Measurements from ENCODE around the gene LRRFIP2.
"Not testable (repeated sequence)": the region's sequence is repeated elsewhere in the genome, so short reads cannot be mapped to it uniquely, and the experiment has no call there.

Gene LRRFIP2, protein sequence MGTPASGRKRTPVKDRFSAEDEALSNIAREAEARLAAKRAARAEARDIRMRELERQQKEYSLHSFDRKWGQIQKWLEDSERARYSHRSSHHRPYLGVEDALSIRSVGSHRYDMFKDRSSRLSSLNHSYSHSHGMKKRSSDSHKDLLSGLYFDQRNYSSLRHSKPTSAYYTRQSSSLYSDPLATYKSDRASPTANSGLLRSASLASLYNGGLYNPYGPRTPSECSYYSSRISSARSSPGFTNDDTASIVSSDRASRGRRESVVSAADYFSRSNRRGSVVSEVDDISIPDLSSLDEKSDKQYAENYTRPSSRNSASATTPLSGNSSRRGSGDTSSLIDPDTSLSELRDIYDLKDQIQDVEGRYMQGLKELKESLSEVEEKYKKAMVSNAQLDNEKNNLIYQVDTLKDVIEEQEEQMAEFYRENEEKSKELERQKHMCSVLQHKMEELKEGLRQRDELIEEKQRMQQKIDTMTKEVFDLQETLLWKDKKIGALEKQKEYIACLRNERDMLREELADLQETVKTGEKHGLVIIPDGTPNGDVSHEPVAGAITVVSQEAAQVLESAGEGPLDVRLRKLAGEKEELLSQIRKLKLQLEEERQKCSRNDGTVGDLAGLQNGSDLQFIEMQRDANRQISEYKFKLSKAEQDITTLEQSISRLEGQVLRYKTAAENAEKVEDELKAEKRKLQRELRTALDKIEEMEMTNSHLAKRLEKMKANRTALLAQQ

DNA sequence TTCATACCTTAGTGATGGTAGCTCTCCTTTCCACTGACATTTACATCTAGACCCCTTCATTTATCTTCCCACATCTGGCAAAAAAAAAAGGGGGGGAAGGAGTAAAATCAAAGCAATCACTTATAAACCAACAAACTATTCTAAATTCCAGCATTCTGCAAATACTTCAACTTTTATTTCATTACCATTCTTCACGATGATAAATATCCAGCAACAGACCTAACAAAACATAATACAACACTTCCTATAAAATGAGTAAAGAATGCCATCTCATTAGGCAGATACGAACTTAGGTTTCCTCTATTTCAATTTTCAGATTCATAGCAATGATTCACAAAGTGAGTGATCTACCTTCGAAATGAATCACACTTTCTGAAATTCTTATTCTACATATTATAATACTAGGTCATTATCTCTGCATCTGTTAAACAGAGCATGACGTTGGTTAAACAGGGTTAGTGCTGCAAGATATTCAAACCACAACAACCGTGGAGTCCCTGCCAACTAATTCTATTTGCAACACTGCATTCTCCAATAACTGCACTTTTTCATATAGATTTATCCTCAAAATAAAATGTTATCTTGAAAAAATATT, at the start of gene LRRFIP2:
Gene LRRFIP2 (minus strand): TSS at position 51 of the 595 bp plus-strand sequence. CDS start 25,599 bp downstream, outside the sequence.
- DNase-seq: no peak

DNA sequence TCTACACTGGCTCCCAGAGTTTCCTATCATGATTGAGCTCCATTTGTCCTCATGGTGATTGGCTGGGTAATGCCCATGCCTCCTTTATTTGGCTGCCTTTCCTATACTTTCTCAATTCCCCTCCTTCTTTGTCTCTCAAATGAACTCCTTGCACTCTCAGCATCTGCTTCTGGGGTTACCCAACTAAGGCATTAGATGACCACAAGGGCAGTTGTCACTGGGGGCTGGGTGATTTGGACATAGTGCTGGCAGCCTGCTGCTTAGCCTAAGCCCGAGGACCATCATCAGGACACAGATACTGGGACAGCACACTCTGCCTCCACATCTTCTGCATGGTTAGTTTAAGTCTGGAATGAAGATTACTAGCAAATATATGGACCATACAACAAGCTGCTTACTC, 49.2 kb upstream of the LRRFIP2 start:
- DNase-seq: no peak

DNA sequence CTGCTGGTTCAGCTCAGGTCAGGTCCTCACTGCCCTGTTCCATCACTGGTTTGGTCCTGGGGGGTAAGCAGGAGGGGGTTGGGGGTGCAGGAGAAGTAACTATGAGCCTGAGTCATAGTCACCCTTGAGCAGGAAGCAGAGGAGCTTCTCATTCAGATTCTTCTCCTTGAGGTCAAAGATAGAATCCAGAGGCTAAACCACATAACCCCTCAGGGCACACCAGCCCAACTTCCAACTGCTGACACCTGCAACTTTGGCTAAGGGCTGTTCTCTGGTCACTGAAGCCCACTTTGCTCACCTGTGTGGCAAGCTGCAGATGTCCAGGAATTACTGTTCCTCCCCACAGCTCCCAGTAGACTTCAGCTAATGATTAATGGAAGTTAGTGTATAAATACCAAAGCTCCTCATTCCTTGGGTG, 48.8 kb upstream of the LRRFIP2 start:
- DNase-seq: no peak

DNA sequence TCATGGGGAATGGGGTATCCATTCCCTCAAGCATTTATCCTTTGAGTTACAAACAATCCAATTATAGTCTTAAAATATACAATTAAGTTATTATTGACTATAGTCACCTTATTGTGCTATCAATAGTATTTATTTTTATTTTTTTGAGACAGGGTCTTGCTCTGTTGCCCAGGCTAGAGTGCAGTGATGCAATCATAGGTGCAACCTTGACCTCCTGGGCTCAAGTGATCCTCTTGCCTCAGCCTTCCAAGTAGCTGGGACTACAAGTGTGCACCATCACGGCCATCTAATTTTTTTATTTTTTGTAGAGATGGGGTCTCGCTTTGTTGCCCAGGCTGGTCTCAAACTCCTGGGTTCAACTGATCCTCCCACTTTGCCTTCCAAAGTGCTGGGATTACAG, 48.2 kb upstream of the LRRFIP2 start:
- DNase-seq: not testable (repeated sequence)

DNA sequence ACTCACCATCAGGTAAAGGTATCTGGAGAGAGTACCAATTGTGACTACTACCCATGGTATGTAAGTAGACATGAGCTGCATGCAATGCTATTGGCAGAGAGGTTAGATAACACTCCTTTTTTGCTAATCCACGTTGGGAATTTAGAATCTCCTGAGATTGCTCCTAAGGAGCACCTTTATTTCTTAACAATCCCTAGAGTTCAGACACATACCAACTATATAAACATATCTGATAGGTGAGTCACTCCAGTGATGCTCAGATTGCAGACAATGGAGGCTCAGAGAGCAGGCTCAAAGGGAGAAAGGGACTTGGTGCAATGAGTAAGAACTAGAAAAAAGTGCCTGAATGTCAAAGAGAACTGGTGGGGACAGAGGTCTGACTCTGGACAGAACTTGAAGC, 47.0 kb upstream of the LRRFIP2 start:
- no peak for DNase-seq

DNA sequence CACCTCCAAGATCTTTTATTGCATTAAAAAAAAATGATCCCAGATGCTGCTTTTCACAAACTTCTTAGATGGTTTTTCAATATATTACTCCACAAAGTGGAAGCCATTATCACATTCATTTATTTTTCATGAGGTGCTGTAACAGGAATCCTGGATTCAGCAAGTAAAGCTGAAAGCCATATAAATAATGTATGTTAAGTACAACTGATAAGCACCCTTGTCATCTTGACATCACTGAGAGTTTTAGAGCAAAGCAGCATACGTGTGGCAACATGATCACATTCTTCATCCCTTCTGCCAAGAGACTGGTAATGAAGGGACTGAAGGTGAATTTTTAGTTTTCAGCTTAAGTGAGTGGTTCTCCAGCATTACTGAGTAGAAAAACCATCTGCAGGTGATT, 44.9 kb upstream of the LRRFIP2 start:
- no peak for DNase-seq

DNA sequence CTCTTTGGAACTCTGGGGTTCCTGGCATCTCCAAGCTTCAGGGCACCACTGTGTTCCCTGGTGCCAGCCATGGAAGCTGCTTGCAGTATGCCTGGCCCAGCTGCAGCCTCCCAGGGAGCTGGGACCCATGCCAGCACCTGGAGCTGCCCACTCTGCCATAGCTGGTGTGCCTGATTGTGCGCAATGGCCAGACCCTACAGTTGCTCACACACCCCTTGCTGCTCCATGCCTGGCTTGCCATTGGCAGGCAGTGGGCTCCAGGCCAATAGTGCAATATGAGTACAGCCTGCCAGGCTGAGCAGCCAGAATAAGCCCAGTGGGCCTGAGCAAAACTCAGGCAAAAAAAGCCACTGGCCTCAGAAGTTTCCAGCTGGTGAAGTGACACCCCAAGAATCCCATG, 43.8 kb upstream of the LRRFIP2 start:
- DNase-seq: no peak

DNA sequence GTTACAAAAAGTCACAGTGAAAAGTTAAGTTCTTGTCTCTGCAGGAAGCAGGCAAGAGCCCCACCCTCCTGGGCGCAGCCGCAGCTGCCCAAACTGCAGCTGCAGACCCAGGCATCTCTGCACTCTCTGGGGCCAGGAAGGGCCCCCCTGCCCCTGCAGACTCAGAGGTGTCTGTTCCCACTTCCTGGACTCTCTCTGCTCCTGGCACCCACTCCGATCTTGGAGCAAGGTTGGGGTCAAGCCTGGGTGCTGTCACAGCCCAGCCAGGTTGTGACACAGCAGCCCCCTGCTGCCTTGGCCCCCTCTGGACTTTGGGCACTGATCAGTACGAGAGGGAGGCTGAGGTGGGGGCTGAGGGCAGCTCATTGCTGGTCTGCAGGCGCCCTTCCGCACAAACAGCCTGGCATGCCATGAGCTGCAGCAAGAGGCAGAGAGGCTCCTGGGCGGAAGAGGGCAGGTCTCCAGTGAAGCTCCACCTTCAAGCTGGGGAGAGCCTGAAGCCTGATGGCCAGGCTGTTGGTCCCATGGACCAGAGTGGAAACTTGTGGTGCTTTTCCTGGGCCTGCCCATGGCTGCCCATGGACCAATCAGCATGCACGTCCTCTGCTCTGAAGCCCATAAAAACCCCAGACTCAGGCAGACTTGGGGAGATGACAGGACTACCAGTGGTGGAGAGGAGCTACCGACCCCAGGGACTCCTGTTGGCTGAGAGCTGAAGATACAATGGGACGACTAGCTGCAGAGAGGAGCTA, 42.9 kb upstream of the LRRFIP2 start:
- DNase-seq: no peak

DNA sequence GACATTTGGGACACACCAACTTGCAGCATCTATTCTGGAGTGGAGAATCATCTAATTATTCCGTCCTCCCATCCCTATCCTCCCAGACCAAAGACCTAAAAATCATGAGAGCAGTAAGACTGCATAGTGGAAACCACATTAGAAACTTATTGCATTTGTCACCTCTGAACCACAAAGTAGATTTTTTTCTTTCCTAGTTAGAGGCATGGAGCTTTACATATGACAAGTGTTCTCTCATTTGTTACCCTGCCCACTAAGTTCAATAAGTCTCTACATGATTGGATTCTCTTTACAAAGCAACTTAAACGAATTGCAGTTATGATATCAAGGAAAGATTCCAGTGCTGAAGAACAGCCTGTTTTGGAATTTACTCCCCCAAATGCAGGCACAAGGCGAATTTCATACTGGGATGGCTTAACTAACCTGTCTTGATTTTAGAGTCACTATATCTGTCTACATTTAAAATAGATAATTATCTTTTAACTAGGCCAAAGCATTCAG, 42.3 kb upstream of the LRRFIP2 start:
- no peak for DNase-seq

DNA sequence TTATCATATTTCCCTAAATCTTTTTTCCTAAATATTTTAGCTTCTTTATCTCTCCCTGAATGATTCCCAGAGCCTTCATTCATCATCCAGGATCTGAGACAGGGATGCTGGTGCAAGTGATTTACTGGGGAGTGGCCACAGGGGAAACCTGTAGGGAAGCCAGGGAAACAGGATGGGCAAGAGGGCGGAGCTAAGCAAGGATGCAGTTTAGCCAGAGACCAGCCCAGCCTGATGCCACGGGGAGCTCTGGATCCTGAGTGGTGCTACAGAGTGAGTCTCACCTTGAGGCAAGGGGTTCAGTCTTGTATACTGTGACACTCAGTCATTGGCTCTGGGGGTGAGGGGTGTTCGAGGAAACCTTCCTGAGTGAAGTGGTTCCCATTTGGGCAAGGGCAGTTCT, 39.7 kb upstream of the LRRFIP2 start:
- no peak for DNase-seq

DNA sequence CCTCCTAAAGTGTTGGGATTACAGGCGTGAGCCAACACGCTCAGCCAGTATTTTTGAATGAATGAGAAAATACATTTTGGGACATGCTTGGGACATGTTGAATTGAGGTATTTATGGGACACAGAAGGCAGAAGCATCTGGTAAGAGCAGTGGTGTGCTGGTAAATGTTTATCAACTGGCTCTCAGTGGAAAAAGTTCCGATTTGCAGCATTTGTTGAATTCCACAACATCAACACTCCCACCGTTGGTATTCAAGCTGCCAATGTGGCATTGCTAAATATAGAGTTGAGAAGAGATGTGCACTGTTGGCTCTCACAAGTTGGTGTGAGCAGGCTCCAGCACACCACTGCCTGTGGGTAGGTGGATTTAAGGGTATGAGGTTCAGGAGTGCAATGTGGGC, 35.8 kb upstream of the LRRFIP2 start:
- DNase-seq: no peak

DNA sequence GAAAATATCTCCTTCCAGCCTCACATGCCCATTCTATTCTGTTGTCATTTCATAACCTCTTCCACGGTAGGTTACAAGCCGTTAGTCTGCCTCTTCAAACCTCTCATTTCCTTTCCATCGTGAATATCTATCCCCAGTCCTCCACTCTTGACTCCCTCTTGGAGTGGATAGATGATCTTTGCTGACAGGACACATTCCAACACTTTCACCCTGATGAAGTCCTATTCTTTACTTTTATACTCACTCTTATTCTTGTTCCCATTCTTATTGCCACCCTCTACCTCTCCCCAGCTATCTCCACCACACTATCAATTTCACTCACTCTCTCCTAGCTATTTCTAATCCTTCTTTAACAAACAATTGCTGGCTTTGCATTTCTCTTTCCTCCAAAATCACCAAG, 34.2 kb upstream of the LRRFIP2 start:
- DNase-seq: not testable (repeated sequence)

DNA sequence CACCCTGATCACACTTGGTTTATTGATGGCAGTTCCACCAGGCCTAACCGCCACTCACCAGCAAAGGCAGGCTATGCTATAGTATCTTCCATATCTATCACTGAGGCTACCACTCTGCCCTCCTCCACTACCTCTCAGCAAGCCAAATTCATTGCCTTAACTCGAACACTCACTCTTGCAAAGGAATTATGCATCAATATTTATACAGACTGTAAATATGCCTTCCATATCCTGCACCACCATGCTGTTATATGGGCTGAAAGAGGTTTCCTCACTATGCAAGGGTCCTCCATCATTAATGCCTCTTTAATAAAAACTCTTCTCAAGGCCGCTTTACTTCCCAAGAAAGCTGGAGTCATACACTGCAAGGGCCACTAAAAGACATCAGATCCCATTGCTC, 33.6 kb upstream of the LRRFIP2 start:
- DNase-seq: not testable (repeated sequence)

DNA sequence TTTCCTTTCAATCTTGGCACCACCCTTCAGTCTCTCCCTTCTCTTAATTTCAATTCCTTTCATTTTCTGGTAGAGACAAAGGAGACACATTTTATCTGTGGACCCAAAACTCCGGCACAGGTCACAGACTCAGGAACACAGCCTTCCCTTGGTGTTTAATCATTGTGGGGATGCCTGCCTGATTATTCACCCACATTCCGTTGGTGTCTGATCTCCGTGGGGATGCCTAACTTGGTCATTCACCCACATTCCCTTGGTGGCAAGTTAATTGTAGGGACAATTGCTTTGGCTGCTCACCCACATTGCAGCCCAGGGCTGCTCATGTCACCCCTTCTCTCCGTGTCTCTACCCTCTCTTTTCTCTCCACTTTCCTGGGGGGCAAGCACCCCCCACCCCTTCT, 31.7 kb upstream of the LRRFIP2 start:
- not testable (repeated sequence) for DNase-seq

DNA sequence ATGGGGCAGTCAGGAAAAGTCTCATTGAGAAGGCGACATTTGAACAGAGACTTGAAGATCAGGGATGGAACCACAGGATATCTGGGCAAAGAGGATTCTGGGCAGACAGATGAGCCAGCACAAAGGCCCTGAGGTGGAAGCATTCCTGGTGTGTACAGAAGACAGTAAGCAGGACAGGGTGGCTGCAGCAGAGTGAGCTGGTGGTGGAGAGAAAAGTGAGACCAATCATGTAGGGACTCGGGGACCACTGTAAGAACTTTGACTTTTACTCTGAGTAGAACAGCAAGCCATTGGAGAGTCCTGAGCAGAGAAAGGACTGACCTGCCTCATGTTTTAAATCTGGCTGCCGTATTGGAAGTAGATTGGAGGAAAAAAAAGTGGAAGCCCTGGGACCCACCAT, 29.9 kb upstream of the LRRFIP2 start:
- no peak for DNase-seq

DNA sequence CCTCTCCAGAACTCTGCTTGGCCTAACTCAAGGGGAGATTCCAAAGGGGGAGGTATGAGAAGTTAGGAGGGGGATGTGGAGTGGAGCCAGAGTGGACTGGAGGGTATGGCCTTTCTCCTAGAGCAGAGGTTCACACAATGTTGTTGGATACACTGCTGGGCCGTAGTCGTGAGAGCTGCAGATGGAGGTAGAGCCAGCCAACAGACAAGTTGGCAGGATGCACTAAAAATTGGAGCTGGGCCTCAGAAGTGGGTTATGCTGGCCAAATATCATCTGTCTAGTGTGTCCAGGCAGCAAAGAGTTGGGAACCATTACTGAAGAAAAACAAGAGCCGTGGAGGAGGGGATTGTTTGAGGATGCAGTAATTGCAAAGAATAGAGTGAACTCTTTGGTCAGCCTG, 27.7 kb upstream of the LRRFIP2 start:
- no peak for DNase-seq

DNA sequence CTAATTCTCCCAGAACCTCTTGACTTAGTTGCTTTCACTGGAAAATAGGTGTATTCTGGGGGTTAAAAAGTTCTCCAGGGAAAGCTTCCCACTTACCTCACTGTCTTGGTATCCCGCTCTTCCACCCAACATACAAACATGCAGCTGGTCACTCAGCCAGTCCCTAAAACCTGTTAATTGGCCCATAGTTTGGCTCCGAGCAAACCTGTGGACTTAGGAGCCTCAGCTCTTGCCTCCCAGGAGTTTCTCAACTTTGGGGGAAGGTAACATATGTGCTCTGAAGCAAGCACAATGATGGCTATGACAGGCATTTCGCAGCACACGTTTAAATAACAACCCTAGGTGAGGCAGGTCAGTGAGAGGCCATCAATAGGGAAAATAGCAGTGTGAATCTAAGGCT, 25.8 kb upstream of the LRRFIP2 start:
- DNase-seq: no peak

DNA sequence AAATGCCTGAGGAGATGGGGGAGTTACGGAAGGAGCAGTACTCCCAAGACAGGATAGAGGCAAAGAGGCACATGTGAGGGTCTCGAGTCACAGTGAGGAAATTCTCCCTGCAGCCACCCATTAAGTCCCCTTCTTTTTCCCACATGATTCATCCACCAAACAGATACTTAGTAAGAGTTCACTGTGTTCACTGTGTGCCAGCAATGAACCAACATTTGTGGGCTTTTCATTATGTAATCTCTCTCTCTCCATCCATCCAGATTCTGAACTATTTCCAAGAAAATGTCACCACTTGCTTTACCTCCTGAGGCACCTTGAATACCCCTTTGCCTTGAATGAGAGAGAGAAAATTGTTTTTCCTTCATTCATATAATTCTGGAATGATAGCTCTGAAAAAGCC, 24.6 kb upstream of the LRRFIP2 start:
- no peak for DNase-seq

DNA sequence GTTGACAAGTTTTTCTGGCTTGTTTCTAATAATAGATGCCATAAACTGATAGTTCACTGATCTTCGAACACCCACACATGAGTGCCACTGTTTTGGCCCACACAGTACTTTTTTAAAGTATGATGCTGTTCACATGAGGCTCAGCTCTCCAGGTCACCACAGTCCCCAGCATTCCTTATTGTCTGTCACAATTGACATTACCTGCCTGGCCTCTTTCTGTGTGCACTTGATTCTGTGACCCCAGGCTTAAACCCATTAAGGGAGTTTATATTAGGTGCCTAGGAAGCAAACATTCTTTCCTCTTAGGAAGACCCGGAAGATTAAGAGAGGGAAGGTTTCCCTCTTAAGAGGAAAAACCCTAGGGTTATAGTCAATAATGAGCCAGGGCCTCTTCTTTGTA, 24.2 kb upstream of the LRRFIP2 start:
- DNase-seq: no peak

DNA sequence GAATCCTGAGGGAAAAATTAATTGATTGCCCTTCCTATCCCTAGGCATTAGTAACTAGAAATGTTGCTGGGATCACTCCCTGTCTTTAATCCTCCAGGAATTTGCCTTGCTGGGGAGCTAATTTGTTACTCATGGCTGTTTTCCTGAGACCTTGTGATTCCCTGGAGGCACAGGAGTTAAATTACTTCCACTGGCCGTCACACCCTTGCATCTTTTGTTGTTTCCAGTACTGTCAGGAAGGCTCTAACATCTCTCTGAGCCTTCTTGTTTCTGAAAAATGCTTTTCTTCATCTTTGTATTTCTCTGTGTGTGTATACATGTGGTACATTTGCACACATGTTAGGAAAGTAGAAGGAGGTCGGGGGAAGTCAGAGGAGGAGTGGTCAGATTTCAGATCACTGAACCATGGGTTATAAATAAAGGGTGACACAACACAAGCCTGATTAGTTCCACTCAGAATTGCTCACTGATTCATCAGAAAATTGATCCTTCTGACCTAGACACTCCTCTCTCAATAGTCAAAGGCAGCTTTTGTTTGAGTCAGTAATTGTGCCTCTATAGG, 23.5 kb upstream of the LRRFIP2 start:
- DNase-seq: no peak

DNA sequence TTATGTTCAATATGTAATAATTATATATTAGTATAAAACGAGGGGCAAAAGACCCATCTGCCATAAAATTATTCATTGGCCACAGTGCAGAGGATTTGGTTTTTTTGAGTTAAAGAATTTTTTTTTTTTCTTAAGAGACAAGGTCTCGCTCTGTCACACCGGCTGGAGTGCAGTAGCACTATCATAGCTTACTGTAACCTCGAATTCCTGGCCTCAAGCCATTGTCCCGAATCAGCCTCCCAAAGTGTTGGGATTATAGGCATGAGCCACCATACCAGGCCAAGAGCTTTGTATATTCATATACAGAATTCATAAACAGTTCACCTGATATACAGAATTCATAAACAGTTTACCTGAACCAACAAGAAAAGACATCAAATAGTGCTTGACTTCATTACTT, 20.2 kb upstream of the LRRFIP2 start:
- DNase-seq: no peak

DNA sequence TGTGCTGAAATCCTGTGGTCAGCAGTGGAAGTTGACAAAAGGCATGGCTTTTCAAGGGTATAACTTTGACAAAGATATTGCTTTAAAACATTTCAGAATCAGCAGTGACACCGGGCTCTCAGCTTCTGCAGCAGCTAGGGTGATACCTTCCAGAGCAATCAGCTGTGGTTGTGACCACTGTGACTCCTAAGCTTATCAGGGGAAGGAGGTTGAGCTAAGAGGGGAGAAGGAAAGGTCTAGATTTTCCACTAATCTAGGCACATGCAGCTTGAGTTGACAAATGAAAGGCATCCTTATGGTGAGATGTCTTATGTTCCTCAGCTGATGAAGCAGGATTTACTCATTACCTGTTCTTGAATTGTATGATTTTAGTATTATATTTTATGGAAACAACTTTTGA, 16.3 kb upstream of the LRRFIP2 start:
- DNase-seq: no peak

DNA sequence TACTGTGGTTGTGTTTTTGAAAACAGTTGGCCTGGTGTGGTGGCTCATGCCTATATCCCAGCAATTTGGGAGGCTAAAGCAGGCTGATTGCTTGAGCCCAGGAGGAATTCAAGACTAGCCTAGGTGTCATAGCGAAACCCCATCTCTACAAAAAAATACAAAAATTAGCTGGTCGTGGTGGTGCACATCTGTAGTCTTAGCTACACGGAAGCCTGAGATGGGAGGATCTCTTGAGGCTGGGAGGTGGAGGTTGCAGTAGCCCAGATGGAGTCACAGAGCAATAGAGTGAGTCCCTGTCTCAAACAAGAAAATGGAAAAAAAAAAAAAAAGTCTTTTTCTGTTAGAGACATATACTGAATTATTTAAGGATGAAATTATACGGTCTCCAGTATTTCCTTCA, 14.7 kb upstream of the LRRFIP2 start:
- no peak for DNase-seq

Measured in stimulated activated CD4-positive, alpha-beta T cell treated with anti-CD3 and anti-CD28 coated beads, Interleukin-1b, Interleukin-23, amount 100 ng/mL, for 48 hours (primary cell).